HG03571 (cell line): ENCODE data around the gene CCNF.
A peak's percentile ranks its signal among the peaks of the same experiment; 100 is the strongest.
"Not testable (repeated sequence)": the region's sequence is repeated elsewhere in the genome, so short reads cannot be mapped to it uniquely, and the experiment has no call there.

ENCODE experiments used
- ATAC-seq: cut with Tn5 transposase; IDR thresholded peaks from one replicate; pipeline ENCODE4 v1.9.1; 2021; ENCODE audit not compliant: unreplicated experiment

Gene CCNF

GRCh38 chr16:2429034-2429770 lies at the start of gene CCNF:
CCNF (plus strand) TSS chr16:2429447; CDS start chr16:2429482, 35 bp downstream.
- ATAC-seq: peak; percentile 63

GRCh38 chr16:2383501-2383900 lies 45.7 kb upstream of the CCNF start:
- ATAC-seq: no peak

- no peak for ATAC-seq
Measured at GRCh38 chr16:2384426-2384825, 44.8 kb upstream of the CCNF start.

GRCh38 chr16:2385190-2385836 lies 43.9 kb upstream of the CCNF start:
- no peak for ATAC-seq

GRCh38 chr16:2385982-2386381 lies 43.3 kb upstream of the CCNF start:
- not testable (repeated sequence) for ATAC-seq

- no peak for ATAC-seq
Measured at GRCh38 chr16:2386990-2387389, 42.3 kb upstream of the CCNF start.

- no peak for ATAC-seq
Measured at GRCh38 chr16:2388139-2388874, 40.9 kb upstream of the CCNF start.

GRCh38 chr16:2388875-2389433 lies 40.3 kb upstream of the CCNF start:
- no peak for ATAC-seq

- ATAC-seq: no peak
Measured at GRCh38 chr16:2392025-2392424, 37.2 kb upstream of the CCNF start.

GRCh38 chr16:2398520-2398919 lies 30.7 kb upstream of the CCNF start:
- ATAC-seq: no peak

- ATAC-seq: no peak
Measured at GRCh38 chr16:2404099-2404498, 25.1 kb upstream of the CCNF start.

GRCh38 chr16:2415085-2415484 lies 14.2 kb upstream of the CCNF start:
- ATAC-seq: no peak

GRCh38 chr16:2420035-2420434 lies 9.2 kb upstream of the CCNF start:
- no peak for ATAC-seq

- ATAC-seq: no peak
Measured at GRCh38 chr16:2422123-2422867, 7.0 kb upstream of the CCNF start.

- no peak for ATAC-seq
Measured at GRCh38 chr16:2424061-2425007, 4.9 kb upstream of the CCNF start.

GRCh38 chr16:2425008-2425518 lies 4.2 kb upstream of the CCNF start:
- no peak for ATAC-seq

GRCh38 chr16:2425825-2426430 lies 3.3 kb upstream of the CCNF start:
- ATAC-seq: no peak

- no peak for ATAC-seq
Measured at GRCh38 chr16:2426941-2427361, 2.3 kb upstream of the CCNF start.

GRCh38 chr16:2427526-2427925 lies 1.7 kb upstream of the CCNF start:
- ATAC-seq: no peak
